Tibial nerve (tissue), 4 donors: ENCODE results near the gene KCNMA1. TPM values are rescaled to one million over a fixed set of nuclear protein-coding genes. Genes with fewer than 3 reads are reported as not detected.

Experiments used
- DNase-seq, 2 donors: peaks; one replicate each; pipeline ENCODE4 v3.0.0-alpha.2; 2019; ENCODE audit warnings: low spot score in 2 of 2
- H3K27ac ChIP-seq, 4 donors: fragments of 200-600 bp; sonication (generic) in 3 of 4; one replicate each; pipeline ENCODE4 v1.5.1; 2017 to 2019; ENCODE audit warnings: mild to moderate bottlenecking in 1 of 4
- H3K27me3 ChIP-seq, 2 donors: fragments of 200-600 bp; sonication (generic) in 1 of 2; one replicate each; pipeline versions ENCODE4 v1.5.1 to v1.6.0; 2017 to 2019
- H3K36me3 ChIP-seq, 3 donors: fragments of 200-600 bp; sonication (generic); one replicate each; pipeline ENCODE4 v1.5.1; 2018 to 2019
- H3K4me1 ChIP-seq, 4 donors: fragments of 200-600 bp; sonication (generic) in 3 of 4; one replicate each; pipeline ENCODE4 v1.5.1; 2017 to 2019
- H3K4me3 ChIP-seq, 4 donors: fragments of 200-600 bp; sonication (generic) in 3 of 4; one replicate each; pipeline ENCODE4 v1.5.1; 2017 to 2019; ENCODE audit warnings: mild to moderate bottlenecking in 1 of 4, moderate library complexity in 1 of 4
- H3K9me3 ChIP-seq, 4 donors: fragments of 200-600 bp; sonication (generic) in 3 of 4; one replicate each; pipeline ENCODE4 v1.5.1; 2017 to 2019
- EP300 ChIP-seq, 2 donors: sonication (generic); formaldehyde crosslinking; IDR thresholded peaks; one replicate each; pipeline ENCODE4 v1.6.1; 2017; ENCODE audit warnings: antibody characterized with exemption in 2 of 2, mild to moderate bottlenecking in 1 of 2
- POLR2A ChIP-seq, 2 donors: fragments of 450-650 bp; IDR thresholded peaks; one replicate each; pipeline ENCODE4 v1.6.1; 2017; ENCODE audit warnings: antibody characterized with exemption in 2 of 2, mild to moderate bottlenecking in 2 of 2, moderate library complexity in 2 of 2
- WGBS, 2 donors: methylation state at CpG; one replicate each; pipeline ENCODE4 v1.1.5; 2018; 5-methylcytosine and 5-hydroxymethylcytosine counted together
- total RNA-seq, 4 donors: library from RNA; depleted of rRNA; stranded (reverse); fragments of >200 nt; gene quantifications; one replicate each; pipeline ENCODE4 v1.1.0, GENCODE V29; 2016
- TF ChIP-seq, protein P1 (sequence below), 5 experiments: fragments of 200-600 bp in 3 of 5; fragments of 450-650 bp in 2 of 5; sonication (generic) in 3 of 5; IDR thresholded peaks; one replicate each; pipeline ENCODE4 v1.5.1; 2016 to 2019; ENCODE audit warnings: antibody characterized with exemption in 5 of 5, mild to moderate bottlenecking in 3 of 5, moderate library complexity in 2 of 5

The KCNMA1 gene
- total RNA-seq, 4 donors from 2014 or later = 10.2 to 19.9 (median 13.7) TPM

DNA sequence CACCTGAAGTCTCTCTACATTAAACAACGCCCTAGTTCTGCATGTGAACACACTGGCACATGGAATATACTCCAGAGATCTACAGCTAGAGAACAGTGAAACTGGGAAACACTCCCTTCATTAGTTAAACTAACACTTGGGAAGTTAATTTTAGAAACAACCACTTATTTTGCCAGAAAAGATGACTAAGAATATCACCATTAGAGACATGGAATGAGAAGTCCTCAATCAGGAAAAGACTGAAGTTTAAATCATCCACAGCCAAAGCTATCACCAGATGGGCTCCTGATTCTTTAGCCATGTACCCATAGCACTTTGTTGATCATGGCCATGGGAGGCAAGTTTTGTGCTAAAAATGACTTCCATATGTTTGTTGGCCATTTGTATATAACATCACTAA lies 719.5 kb downstream of the KCNMA1 start:
- TF ChIP-seq EP300 (IDR thresholded peaks at IDR 0.05) = no peak
- no peak for TF ChIP-seq POLR2A (IDR thresholded peaks at IDR 0.05)
- TF ChIP-seq, protein P1, sequence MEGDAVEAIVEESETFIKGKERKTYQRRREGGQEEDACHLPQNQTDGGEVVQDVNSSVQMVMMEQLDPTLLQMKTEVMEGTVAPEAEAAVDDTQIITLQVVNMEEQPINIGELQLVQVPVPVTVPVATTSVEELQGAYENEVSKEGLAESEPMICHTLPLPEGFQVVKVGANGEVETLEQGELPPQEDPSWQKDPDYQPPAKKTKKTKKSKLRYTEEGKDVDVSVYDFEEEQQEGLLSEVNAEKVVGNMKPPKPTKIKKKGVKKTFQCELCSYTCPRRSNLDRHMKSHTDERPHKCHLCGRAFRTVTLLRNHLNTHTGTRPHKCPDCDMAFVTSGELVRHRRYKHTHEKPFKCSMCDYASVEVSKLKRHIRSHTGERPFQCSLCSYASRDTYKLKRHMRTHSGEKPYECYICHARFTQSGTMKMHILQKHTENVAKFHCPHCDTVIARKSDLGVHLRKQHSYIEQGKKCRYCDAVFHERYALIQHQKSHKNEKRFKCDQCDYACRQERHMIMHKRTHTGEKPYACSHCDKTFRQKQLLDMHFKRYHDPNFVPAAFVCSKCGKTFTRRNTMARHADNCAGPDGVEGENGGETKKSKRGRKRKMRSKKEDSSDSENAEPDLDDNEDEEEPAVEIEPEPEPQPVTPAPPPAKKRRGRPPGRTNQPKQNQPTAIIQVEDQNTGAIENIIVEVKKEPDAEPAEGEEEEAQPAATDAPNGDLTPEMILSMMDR (IDR thresholded peaks at IDR 0.05) = no peak
- Histone ChIP-seq H3K27ac (no peak overlapping the region), H3K4me3 (no peak overlapping the region), H3K4me1 (peaks cover 0 to 14% (median 4%) of the 10 kb centered on the region in 4 donors), H3K27me3 (no peaks in the 10 kb centered on the region), H3K36me3 (no peaks in the 10 kb centered on the region), H3K9me3 (no peaks in the 10 kb centered on the region)
- WGBS, 2 donors = 75 to 93% methylated on average over 1 of the region's 1 CpG
- no peak for DNase-seq

DNA sequence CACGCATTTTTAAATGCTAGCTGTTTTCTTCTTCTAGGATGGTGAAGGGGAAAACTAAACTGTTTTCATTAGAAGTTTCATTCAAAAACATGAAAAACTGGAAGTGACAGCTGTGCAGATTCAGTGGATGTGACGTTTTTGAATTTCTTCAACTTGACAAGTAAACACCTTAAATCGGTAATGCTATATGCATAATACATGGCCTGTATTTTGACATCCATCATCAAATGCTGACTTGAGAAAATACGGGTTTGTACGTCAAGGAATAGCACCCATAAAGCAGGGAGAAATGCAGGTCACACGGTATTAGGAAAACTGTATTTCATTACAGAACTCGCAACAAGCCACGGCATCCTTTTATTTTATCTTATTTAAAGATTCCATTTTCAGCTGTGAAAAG lies 720.5 kb downstream of the KCNMA1 start:
- DNase-seq = no peak

DNA sequence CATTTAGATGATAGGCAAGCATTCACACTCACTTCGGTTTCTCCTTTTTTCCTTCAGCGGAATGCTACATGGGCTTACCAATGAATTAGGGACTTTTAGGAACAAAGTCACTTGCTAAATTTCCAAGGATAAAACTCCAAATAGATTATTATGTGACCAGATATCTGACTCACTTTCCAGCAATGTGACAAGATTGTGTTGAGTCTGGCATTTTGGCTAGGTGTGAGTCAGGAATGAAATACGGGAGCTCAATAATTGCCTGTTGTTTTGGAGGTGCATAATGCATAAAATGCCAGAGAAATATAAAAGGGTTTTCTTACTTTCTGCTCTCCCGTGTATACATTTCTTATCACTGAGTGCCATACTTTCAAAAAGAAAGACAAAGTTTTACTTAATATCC lies 721.1 kb downstream of the KCNMA1 start:
- Histone ChIP-seq H3K4me1 (peaks cover 0 to 4% (median 1%) of the 10 kb centered on the region in 4 donors), H3K36me3 (no peaks in the 10 kb centered on the region), H3K27ac (no peak overlapping the region), H3K27me3 (no peaks in the 10 kb centered on the region), H3K4me3 (no peak overlapping the region), H3K9me3 (no peaks in the 10 kb centered on the region)
- TF ChIP-seq EP300 (IDR thresholded peaks at IDR 0.05) (no peak), POLR2A (IDR thresholded peaks at IDR 0.05) (no peak)
- TF ChIP-seq, protein P1 (IDR thresholded peaks at IDR 0.05) = no peak
- 86 to 87% methylated on average over 4 of the region's 4 CpGs for WGBS, 2 donors
- DNase-seq = no peak

More for the DNA sequence above, 720.5 kb downstream of the KCNMA1 start:
- H3K36me3 ChIP-seq = no peaks in the 10 kb centered on the region
- no peak overlapping the region for H3K4me3 ChIP-seq
- no peaks in the 10 kb centered on the region for H3K27me3 ChIP-seq
- no peak overlapping the region for H3K27ac ChIP-seq
- no peaks in the 10 kb centered on the region for H3K9me3 ChIP-seq
- peaks cover 0 to 9% (median 4%) of the 10 kb centered on the region in 4 donors for H3K4me1 ChIP-seq
- TF ChIP-seq EP300 (IDR thresholded peaks at IDR 0.05) (no peak), POLR2A (IDR thresholded peaks at IDR 0.05) (no peak)
- TF ChIP-seq, protein P1 (IDR thresholded peaks at IDR 0.05) = no peak
- 91 to 94% methylated on average over 8 of the region's 8 CpGs for WGBS, 2 donors

DNA sequence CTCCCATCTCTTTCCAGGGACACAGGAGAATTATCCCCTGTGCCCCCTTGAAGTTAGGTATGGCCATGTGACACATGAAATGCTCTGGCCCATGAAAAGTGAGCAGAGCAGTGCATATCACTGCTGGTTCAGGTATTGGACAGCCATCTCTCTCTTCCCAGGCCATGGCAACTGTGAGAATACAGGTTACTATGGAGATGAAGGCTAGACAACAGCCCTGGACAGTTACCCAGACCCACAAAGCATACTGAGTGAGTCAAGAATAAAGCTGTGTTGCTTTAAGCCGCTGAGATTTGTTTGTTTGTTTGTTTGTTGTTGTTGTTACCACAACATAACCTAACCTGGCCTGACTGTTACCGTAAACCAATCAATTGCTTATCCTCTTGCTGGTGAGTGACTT lies 722.3 kb downstream of the KCNMA1 start:
- no peak overlapping the region for H3K27ac ChIP-seq
- peaks cover 0 to 12% (median 3%) of the 10 kb centered on the region in 4 donors for H3K4me1 ChIP-seq
- H3K4me3 ChIP-seq = no peak overlapping the region
- DNase-seq = no peak
- H3K36me3 ChIP-seq = no peaks in the 10 kb centered on the region
- 86 to 88% methylated on average over 2 of the region's 2 CpGs for WGBS, 2 donors
- TF ChIP-seq POLR2A (IDR thresholded peaks at IDR 0.05) = no peak
- no peak for TF ChIP-seq EP300 (IDR thresholded peaks at IDR 0.05)
- TF ChIP-seq, protein P1 (IDR thresholded peaks at IDR 0.05) = no peak
- H3K9me3 ChIP-seq = no peaks in the 10 kb centered on the region
- no peaks in the 10 kb centered on the region for H3K27me3 ChIP-seq

DNA sequence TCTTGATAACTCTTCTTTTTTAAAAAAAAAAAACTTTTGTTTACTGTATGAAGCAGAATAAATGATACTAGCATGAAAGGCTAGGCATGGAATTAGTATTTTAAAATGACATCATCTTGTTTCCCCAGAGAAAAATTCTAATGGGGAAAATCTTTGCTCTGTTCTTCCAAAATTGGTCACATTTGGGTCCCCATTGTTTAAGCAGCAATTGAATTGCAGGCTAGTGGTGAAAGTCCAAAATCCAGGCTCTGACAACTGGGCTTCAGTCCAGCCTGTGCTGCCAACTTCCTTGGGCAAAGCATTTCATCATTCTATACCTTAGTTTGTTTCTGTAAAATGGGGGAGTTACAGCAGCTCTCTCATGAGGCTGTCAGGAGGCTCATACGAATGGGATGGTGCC lies 726.4 kb downstream of the KCNMA1 start:
- Histone ChIP-seq H3K4me1 (peaks cover 0 to 24% (median 3%) of the 10 kb centered on the region in 4 donors), H3K4me3 (no peak overlapping the region), H3K27ac (peak overlapping the region in 1 of 4 donors; percentile 47), H3K36me3 (no peaks in the 10 kb centered on the region), H3K27me3 (no peaks in the 10 kb centered on the region), H3K9me3 (no peaks in the 10 kb centered on the region)
- 44 to 71% methylated on average over 1 of the region's 1 CpG for WGBS, 2 donors
- TF ChIP-seq POLR2A (IDR thresholded peaks at IDR 0.05) (no peak), EP300 (IDR thresholded peaks at IDR 0.05) (no peak)
- TF ChIP-seq, protein P1 (IDR thresholded peaks at IDR 0.05) = no peak
- no peak for DNase-seq
